Sigmoid colon (tissue), 4 donors: ENCODE measurements around the gene MAPK8IP3.

Source experiments
- EP300 ChIP-seq, 4 donors: sonication (generic); formaldehyde crosslinking; IDR thresholded peaks; one replicate each; pipeline ENCODE4 v1.6.1; 2017; ENCODE audit warnings: antibody characterized with exemption in 4 of 4
- TF ChIP-seq, protein P1 (sequence below), 4 experiments: fragments of 450-650 bp in 3 of 4; fragments of 200-600 bp in 1 of 4; IDR thresholded peaks; one replicate each; pipeline ENCODE4 v1.5.1; 2016 to 2019; ENCODE audit warnings: antibody characterized with exemption in 4 of 4, mild to moderate bottlenecking in 3 of 4, moderate library complexity in 2 of 4

DNA sequence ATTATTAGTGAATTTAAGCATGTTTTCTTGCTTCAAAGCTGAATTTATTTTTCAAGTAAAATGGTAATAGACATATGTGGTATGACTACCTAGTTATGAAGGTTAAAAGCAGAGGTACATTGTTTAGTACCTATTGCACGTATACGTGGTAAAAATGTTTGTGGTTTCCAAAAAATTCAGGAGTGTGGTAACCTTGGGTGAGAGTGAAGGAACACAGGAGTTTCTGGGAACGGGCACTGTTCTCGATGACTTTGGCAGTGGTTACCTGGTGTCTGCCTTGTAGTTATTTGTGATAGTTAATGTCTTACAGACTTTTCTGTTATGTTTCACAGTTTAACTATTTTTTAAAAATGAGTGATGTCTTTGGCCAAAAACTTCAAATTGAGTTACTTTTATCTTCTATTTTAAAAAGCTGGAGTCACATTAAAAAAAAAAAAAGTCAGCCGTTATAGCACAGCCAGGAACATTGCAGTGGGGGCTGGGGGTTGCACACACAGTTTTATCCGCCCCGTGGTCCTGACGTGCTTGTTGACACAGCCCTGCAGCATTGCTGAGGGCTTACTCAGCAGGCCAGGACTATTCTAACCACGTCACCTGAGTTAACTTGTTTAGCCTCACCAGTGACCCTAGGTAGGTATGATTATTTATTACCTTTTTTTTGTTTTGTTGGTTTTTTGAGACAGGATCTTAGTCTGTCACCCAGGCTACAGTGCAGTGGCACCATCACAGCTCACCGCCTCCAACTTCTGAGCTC lies 17.0 kb upstream of the MAPK8IP3 start:
- TF ChIP-seq, protein P1, sequence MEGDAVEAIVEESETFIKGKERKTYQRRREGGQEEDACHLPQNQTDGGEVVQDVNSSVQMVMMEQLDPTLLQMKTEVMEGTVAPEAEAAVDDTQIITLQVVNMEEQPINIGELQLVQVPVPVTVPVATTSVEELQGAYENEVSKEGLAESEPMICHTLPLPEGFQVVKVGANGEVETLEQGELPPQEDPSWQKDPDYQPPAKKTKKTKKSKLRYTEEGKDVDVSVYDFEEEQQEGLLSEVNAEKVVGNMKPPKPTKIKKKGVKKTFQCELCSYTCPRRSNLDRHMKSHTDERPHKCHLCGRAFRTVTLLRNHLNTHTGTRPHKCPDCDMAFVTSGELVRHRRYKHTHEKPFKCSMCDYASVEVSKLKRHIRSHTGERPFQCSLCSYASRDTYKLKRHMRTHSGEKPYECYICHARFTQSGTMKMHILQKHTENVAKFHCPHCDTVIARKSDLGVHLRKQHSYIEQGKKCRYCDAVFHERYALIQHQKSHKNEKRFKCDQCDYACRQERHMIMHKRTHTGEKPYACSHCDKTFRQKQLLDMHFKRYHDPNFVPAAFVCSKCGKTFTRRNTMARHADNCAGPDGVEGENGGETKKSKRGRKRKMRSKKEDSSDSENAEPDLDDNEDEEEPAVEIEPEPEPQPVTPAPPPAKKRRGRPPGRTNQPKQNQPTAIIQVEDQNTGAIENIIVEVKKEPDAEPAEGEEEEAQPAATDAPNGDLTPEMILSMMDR (IDR thresholded peaks at IDR 0.05), result no peak
- TF ChIP-seq EP300 (IDR thresholded peaks at IDR 0.05), result no peak
